HepG2 (cell line): ENCODE data around the gene GRP. TPM values are rescaled to one million over a fixed set of nuclear protein-coding genes. Genes with fewer than 3 reads are reported as not detected.

Source experiments
- ATAC-seq: fragments of 200-7000 bp; cut with Tn5 transposase; 3 replicates; pipeline ENCODE4 v1.9.1; 2020; ENCODE audit warnings: mild to moderate bottlenecking, moderate library complexity
- BruUV-seq: library from RNA; stranded (reverse); fragments of 400-500 nt; replicated peaks from 2 replicates; lab custom pipeline; 2021; lab: Mats Ljungman, UMichigan
- CTCF ChIA-PET: fragments of 300-600 bp; formaldehyde crosslinking; extraction: SDS; loops from one replicate; lab custom pipeline; 2021; ENCODE audit warnings: low total read pairs, inconsistent platforms, low intra/inter-chr PET ratio; lab: Yijun Ruan, JAX
- POLR2A ChIA-PET: fragments of 350-600 bp; sonication (Branson Sonifier 250); formaldehyde crosslinking; loops from one replicate; lab custom pipeline; 2020; ENCODE audit warnings: antibody characterized with exemption, inconsistent platforms; lab: Yijun Ruan, JAX
- DNase-seq: peaks from one replicate; pipeline ENCODE4 v3.0.0-alpha.2; 2015; ENCODE audit warnings: low spot score
- FAIRE-seq: peaks from 3 replicates; lab custom pipeline; 2011; peaks lifted over from hg19 to GRCh38; lab: Jason Lieb, UNC
- H2AFZ ChIP-seq: one replicate; pipeline ENCODE4 v1.6.1; 2011; ENCODE audit warnings: low read length, inconsistent platforms
- H3K27ac ChIP-seq: fragments of 300-600 bp; 3 replicates; pipeline ENCODE4 v1.8.0; 2011; ENCODE audit warnings: mixed run types, mild to moderate bottlenecking, mixed read lengths, low read length, inconsistent platforms; ENCODE audit not compliant: insufficient read depth; ENCODE audit errors: extremely low read length
- H3K27me3 ChIP-seq, 2 experiments: fragments of 200-600 bp in 1 of 2; 2 replicates in 1 of 2; 3 replicates in 1 of 2; pipeline versions ENCODE4 v1.6.0 to v1.8.0; 2011; ENCODE audit warnings: low read length in 2 of 2, mild to moderate bottlenecking in 2 of 2, moderate library complexity in 2 of 2, inconsistent platforms in 1 of 2; ENCODE audit not compliant: insufficient read depth in 2 of 2, control insufficient read depth in 1 of 2
- H3K36me3 ChIP-seq, 2 experiments: fragments of 200-600 bp in 1 of 2; replicated peaks in 1 of 2; 2 replicates in 1 of 2; 3 replicates in 1 of 2; pipeline versions ENCODE4 v1.5.1 to v1.8.0; 2011; ENCODE audit warnings: low read length in 2 of 2, inconsistent platforms in 1 of 2; ENCODE audit not compliant: insufficient read depth in 2 of 2, control insufficient read depth in 1 of 2
- H3K4me1 ChIP-seq: 2 replicates; pipeline ENCODE4 v1.5.1; 2012; ENCODE audit warnings: low read length, inconsistent platforms; ENCODE audit not compliant: insufficient read depth
- H3K4me2 ChIP-seq: 2 replicates; pipeline ENCODE4 v1.6.0; 2011; ENCODE audit warnings: low read depth, low read length, inconsistent platforms
- H3K4me3 ChIP-seq, 3 experiments: fragments of 200-600 bp in 1 of 3; sonication (generic), shearing (Covaris generic) in 1 of 3; replicated peaks in 1 of 3; 2 replicates each; pipeline ENCODE4 v1.5.1; 2011 to 2016; ENCODE audit warnings: low read length in 3 of 3, inconsistent platforms in 2 of 3, low read depth in 2 of 3, mild to moderate bottlenecking in 2 of 3, control low read depth in 1 of 3, mixed read lengths in 1 of 3; ENCODE audit not compliant: insufficient read depth in 1 of 3
- H3K79me2 ChIP-seq: one replicate; pipeline ENCODE4 v1.6.1; 2011; ENCODE audit warnings: low read length, inconsistent platforms; ENCODE audit not compliant: insufficient read depth
- H3K9ac ChIP-seq: 2 replicates; pipeline ENCODE4 v1.6.0; 2011; ENCODE audit warnings: mild to moderate bottlenecking, low read depth, low read length, inconsistent platforms; ENCODE audit not compliant: insufficient read depth
- H3K9me3 ChIP-seq: 2 replicates; pipeline ENCODE4 v1.5.1; 2012; ENCODE audit warnings: mild to moderate bottlenecking, low read length
- H4K20me1 ChIP-seq: 2 replicates; pipeline ENCODE4 v1.6.0; 2011; ENCODE audit warnings: inconsistent platforms, mild to moderate bottlenecking, low read length, moderate library complexity; ENCODE audit not compliant: insufficient read depth
- PRPF4 ChIP-seq: fragments of 200-400 bp; formaldehyde crosslinking; IDR thresholded peaks from 2 replicates; pipeline ENCODE4 v1.6.1; 2016; ENCODE audit warnings: low read length, low read depth; ENCODE audit not compliant: poor library complexity, severe bottlenecking
- REL ChIP-seq: sonication (generic); formaldehyde crosslinking; conservative IDR thresholded peaks from 2 replicates; pipeline ENCODE4 v1.8.0; 2022; ENCODE audit warnings: mild to moderate bottlenecking, missing genetic modification reagents, moderate library complexity
- THRA ChIP-seq: sonication (generic); formaldehyde crosslinking; IDR thresholded peaks from 2 replicates; pipeline ENCODE4 v1.4.0; 2020; ENCODE audit warnings: missing genetic modification reagents, borderline replicate concordance
- YEATS2 ChIP-seq: sonication (generic); formaldehyde crosslinking; IDR thresholded peaks from 2 replicates; pipeline ENCODE4 v1.4.0; 2020; ENCODE audit warnings: missing genetic modification reagents, borderline replicate concordance
- ZBTB7B ChIP-seq: sonication (generic); formaldehyde crosslinking; IDR thresholded peaks from 2 replicates; pipeline ENCODE4 v1.4.0; 2020; ENCODE audit warnings: missing genetic modification reagents
- ZFP1 ChIP-seq: IDR thresholded peaks from 2 replicates; pipeline ENCODE4 v1.6.1; 2016
- ZMAT5 ChIP-seq: sonication (generic); formaldehyde crosslinking; IDR thresholded peaks from 2 replicates; pipeline ENCODE4 v1.5.0; 2020; ENCODE audit warnings: mild to moderate bottlenecking, low read depth, missing genetic modification reagents, borderline replicate concordance
- ZNF101 ChIP-seq: sonication (generic); formaldehyde crosslinking; IDR thresholded peaks from 2 replicates; pipeline ENCODE4 v1.4.0; 2020; ENCODE audit warnings: mild to moderate bottlenecking, low read depth, missing genetic modification reagents, borderline replicate concordance
- ZNF281 ChIP-seq: sonication (generic); formaldehyde crosslinking; IDR thresholded peaks from 2 replicates; pipeline ENCODE4 v1.4.0; 2020; ENCODE audit warnings: missing genetic modification reagents, borderline replicate concordance
- ZNF317 ChIP-seq: sonication (generic); formaldehyde crosslinking; IDR thresholded peaks from 2 replicates; pipeline ENCODE4 v1.5.0; 2020; ENCODE audit warnings: mild to moderate bottlenecking, missing genetic modification reagents
- WGBS: methylation state at CpG from one replicate; pipeline ENCODE4 v1.1.6; 2017; ENCODE audit warnings: low lambda C conversion rate; 5-methylcytosine and 5-hydroxymethylcytosine counted together
- in situ Hi-C: cut with HindIII; loops from 2 replicates; pipeline ENCODE4 v1.10.0; 2017; ENCODE audit warnings: low pct_unique_long_range_greater_than_20kb; ENCODE audit not compliant: extremely low pct_ligation_motif_present
- intact Hi-C: fragments of 100-400 bp; cut with micrococcal nuclease; formaldehyde crosslinking; loops from one replicate; pipeline ENCODE4 v1.10.0; 2022; ENCODE audit not compliant: unreplicated experiment
- polyA plus RNA-seq, 8 experiments: library from polyadenylated mRNA; depleted of rRNA in 3 of 8; stranded (reverse) in 7 of 8; unstranded in 1 of 8; fragments of >200 nt; fragmentation: Illumina TruSeq in 4 of 8; extraction: Trizol in 4 of 8; gene quantifications; 2 replicates each; pipeline versions ENCODE4 v1.2.1 to v1.2.3, GENCODE V29; 2011 to 2016; ENCODE audit warnings: low read depth in 4 of 8, missing spikeins in 1 of 8, mixed read lengths in 1 of 8; ENCODE audit not compliant: insufficient read depth in 1 of 8
- total RNA-seq, 5 experiments: library from RNA; depleted of rRNA; stranded (reverse); fragments of >200 nt; fragmentation: Illumina TruSeq; extraction: Trizol; gene quantifications; 2 replicates each; pipeline ENCODE4 v1.2.3, GENCODE V29; 2016; ENCODE audit warnings: low read depth in 1 of 5

The GRP gene
- total and polyA plus RNA-seq, 2 of the 13 experiments (the other 11 are each of a cell fraction or from before 2014, with no cell fraction given): not detected

- TF ChIP-seq ZNF101 (no peak), YEATS2 (CRISPR knock-in tag) (no peak), ZMAT5 (CRISPR knock-in tag) (no peak), THRA (CRISPR knock-in tag) (no peak), PRPF4 (no peak), ZBTB7B (no peak), REL (no peak), ZFP1 (CRISPR knock-in tag) (no peak), ZNF317 (CRISPR knock-in tag) (no peak), ZNF281 (no peak)
- H3K36me3 ChIP-seq: no peaks in the 10 kb centered on the region
- no peak overlapping the region for H3K4me3 ChIP-seq
- no peak overlapping the region for H2AFZ ChIP-seq
- ChIA-PET POLR2A (no interaction called here), CTCF (no interaction called here)
- H3K79me2 ChIP-seq: no peaks in the 10 kb centered on the region
- no TSS peak for BruUV-seq
- ATAC-seq (no peak), DNase-seq (no peak), FAIRE-seq (no peak)
- H4K20me1 ChIP-seq: no peaks in the 10 kb centered on the region
- intact Hi-C loops (no loop called here), in situ Hi-C loops (no loop called here)
- peaks cover 3 to 61% of the 10 kb centered on the region in 2 experiments for H3K27me3 ChIP-seq
- no peaks in the 10 kb centered on the region for H3K9me3 ChIP-seq
- H3K9ac ChIP-seq: no peak overlapping the region
- 5% methylated on average over 5 of the region's 5 CpGs for WGBS
- H3K4me2 ChIP-seq: no peak overlapping the region
- no peak overlapping the region for H3K27ac ChIP-seq
- H3K4me1 ChIP-seq: no peaks in the 10 kb centered on the region
These were observed 56.1 kb downstream of the GRP start for GRCh38 chr18:59276047-59276446.
